GM19238 (cell line): ENCODE results near the gene ATP6V1C2.

Experiments
- DNase-seq: peaks from one replicate; pipeline ENCODE4 v3.0.0; 2011; ENCODE audit warnings: low spot score; ENCODE audit not compliant: insufficient read length

The ATP6V1C2 gene

GRCh38 chr2:10732924-10733565, 11.6 kb downstream of the ATP6V1C2 start:
- no peak for DNase-seq

DNA sequence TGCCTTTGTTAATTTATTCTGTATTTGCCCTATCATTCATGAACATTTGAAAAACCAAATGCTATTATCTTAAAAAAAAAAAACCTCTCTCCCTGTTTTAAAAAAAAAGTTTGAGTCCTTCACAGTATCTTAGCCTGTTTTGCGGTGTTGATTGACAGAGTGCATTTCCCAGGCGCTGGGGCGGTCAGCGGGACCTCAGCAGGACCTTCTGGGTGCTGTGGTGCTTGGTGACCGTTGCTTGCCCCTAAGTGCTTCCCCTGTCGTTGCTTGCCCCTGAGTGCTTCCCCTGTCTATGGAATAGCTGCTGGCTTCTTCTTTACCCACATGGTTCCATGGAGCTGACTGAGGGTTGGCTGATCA, 12.1 kb downstream of the ATP6V1C2 start:
- no peak for DNase-seq

DNA sequence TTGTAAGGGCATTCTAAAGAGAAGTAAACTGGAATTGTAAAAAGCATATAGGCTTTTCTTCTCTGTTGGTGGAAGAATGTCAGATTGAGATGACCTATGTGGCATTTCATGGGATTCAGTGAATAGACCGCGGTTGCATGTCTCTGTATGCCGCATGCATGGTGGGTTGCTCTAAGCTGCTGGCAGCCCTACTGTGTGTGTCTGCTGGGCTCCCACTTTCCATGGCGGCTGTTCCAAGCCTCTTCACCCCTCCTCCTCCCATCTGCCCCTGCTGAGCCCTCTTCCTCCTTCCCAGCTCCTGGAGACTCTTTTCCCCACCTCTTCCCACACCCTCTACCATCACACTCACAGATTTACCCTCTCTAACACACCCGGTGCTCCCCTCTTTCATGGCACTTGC, 12.6 kb downstream of the ATP6V1C2 start:
- no peak for DNase-seq

GRCh38 chr2:10738192-10738591, 16.8 kb downstream of the ATP6V1C2 start:
- no peak for DNase-seq

DNA sequence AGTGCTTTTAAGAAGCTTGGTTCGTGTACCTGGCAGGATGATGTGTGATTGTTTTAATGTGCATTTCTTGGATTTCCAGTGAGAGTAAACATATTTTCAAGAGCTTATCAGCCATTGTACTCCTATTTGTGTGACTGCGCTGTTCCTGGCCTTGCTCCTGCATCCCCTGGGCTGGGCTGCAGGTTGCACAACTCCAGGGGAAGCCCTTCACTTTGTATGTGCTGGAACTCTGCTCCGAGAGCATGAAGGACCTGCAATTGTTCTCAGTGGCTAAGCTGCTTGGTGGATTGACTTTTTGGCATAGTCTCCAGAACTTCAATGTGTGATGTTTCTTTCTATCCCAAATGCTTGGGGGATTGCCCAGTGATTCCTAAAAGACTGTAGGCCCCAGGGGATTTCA, 18.8 kb downstream of the ATP6V1C2 start:
- DNase-seq: no peak

DNA sequence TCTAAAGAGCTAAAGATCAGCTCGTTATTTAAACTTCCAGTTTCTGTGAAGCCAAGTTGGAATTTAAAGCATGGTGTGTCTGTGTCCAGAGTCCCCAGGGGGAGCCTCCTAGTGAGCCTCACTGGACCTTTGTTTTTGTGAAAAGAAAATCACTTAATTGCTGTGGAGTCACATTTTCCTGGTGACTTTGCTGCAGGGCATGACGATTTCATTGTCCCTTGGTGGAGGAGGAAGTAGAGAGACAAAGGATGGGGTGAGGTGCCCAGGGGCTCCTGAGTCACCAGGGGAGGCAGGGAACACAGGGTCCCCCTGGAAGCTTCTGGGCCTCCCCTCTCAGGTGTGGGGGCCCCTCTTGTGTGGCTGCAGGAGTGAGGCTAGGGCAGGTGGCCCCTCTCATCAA, 19.7 kb downstream of the ATP6V1C2 start:
- DNase-seq: no peak

GRCh38 chr2:10742666-10743065, 21.2 kb downstream of the ATP6V1C2 start:
- DNase-seq: no peak

DNA sequence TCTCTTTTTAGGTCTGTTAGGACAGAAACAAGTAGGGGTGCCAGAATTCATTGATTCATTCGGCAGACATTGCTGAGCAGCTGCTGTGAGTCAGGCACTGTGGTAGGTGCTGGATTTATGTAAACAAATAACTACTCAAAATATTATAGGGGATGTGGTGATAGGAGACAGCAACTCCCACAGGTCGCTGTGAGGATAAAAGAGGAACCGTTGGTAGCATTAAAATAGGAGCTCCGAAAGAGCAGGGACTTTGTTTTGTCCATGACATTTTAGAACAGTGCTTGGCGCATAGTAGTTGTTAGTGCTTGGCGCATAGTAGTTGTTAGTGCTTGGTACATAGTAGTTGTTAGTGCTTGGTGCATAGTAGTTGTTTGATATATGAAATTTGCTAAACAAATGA, 29.2 kb downstream of the ATP6V1C2 start:
- no peak for DNase-seq

DNA sequence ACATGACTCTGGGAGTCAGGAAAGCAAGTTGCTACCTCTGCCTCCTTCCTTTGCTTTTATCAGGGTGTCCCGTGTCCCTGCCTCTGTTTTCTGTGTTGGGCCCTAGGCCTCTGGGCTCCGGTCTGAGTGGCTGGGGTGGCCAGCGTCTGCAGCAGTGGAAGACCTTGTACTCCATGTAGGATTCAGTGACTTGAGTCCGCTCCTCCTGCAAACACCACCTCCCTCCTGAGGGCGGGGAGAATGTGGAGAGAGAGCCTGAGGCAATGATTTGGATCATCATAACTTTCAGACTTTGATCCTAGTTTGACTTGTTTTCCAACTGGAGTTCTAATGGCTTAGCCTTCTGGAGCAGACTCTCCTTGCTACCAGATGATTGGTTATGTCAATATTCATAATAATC, 30.8 kb downstream of the ATP6V1C2 start:
- DNase-seq: no peak

DNA sequence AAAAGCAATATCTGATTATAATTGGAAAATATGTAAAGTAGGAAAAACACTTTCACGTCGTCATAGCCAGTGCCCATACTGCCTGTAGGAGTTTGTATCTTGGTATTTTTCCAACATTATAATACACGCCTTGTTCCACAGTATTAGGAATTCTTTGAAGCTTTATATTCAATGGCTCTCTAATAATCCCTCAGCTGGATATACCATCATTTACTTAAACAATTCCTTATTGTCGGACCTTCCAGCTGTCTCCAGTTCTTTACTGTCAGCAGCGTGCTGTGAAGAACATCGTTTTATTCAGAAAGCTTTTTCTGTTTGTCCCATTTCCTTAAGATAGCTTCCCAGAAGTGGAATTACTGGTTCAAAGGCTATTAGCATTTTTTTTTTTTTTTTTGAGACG, 31.7 kb downstream of the ATP6V1C2 start:
- no peak for DNase-seq

GRCh38 chr2:10753876-10754275, 32.4 kb downstream of the ATP6V1C2 start:
- no peak for DNase-seq

DNA sequence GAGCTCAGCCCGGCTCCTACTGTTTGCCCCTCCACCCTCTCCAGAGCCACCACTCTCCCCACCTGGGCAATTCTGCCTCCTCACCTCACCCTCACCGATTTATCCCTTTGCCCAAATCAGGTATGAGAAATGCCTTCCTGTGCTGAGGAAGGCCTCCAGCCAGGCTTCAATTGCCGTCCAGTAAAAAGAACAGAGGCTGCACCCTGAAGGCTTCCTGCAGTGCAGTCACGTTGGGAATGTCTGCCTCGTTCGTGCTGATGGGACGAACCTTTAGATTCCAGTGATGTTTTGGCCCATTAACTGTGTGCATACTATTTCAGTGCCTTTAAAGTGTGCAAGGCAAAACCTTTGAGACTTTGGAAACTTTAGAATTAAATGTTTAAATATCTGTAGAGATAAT, 34.2 kb downstream of the ATP6V1C2 start:
- no peak for DNase-seq

DNA sequence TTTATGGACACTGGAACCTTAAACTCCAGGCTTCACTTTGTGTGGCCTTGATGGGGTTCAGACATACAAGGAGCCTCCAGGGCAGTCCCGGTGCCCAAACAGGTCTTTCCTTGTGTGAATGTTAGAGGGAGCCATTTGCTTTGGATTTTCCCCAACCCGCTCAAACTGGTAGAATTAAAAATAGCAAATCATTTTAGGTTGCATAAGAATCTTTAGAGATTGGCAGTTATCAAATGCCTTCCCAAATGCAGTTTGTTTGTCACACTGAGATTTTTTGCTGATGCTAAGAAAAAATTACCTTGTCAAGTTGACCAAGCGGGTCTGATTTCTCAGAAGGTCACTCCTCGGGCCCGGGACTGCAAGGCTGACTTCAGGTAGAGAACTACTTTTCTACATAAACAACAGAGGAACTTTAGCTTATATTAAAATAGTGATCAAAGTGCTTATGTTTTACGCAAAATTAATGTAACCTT, 36.4 kb downstream of the ATP6V1C2 start:
- DNase-seq: no peak

DNA sequence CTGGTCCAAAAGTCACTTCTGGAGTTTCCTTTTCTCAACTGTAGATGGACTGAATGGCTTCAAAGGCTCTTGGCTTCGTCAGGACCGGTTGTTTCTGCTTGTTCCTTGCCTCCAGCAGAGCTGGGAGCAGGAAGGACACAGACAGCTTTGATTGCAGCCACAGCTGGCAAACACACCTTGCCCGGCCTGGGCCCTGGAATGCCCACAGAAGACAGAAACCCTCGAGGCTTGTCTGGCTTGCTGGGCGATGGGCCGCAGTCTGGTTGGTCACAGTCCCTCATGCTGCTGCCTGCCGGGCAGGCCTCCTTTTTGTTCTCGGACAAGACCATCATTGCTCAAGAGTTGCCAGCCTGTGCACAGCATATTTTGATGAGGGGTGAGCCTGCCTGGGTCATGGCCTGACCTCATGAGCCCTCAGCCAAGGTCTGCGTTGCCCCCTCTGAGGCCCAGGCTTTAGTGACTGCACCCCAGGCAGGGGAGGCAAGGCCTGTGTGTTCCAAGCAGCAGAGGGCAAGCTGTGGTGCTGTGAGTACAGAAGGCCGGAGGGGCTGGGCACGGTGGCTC, 37.8 kb downstream of the ATP6V1C2 start:
- no peak for DNase-seq

DNA sequence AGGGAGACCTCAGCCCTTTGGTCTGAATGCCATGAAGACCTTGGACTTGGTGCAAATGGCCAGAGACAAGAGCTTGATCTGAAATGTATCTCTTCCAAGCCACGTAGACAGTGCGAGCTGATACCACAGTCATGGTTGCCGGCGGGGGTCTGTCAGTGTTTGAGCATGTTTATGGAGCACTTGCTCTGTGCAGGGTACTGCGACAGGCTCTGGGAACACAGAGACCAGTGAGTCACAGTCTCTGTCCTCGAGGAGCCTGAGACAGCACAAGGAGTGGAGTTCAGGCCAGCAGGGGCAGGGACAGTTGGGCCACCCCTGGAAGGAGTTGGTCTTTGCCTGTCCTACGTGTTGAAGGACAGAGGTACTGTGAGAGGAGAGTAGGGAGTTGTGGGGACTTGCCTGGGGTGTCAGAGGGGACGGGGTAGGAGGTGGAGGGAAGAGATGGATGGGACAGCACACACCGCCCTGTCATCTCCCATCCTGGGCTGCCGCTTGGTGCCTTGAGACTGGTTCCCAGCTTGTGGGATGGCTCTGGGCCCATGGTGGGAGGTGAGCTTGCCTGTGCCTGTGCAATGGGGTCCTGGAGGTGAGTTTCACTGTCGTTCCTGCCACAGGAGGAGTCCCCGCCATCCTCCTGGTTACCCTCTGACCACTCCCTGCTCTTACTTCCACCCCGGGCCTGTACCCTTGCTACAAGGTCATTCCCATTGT, 39.5 kb downstream of the ATP6V1C2 start:
- DNase-seq: no peak

DNA sequence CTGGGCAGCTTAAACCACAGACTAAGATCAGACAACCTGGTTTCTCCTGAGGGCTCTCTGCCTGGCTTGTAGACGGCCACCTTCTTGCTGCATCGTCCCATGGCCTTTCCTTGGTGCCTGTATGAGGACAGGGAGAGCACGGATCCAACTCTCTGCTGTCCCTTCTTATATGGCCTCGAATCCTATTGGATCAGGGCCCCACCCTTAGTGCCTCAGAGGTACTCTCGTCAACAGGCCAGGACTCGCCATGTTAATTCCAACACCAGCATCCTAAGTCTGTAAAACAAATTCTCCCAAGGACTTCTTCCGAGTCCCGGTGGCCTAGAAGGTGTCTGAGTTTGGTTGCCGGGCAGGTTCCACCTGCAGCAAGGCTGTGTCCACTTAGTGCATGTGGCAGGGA, 40.2 kb downstream of the ATP6V1C2 start:
- DNase-seq: no peak

GRCh38 chr2:10762651-10763460, 41.4 kb downstream of the ATP6V1C2 start:
- DNase-seq: no peak

GRCh38 chr2:10763461-10763800, 42.0 kb downstream of the ATP6V1C2 start:
- no peak for DNase-seq

- no peak for DNase-seq
Observed at GRCh38 chr2:10764096-10764785, 42.8 kb downstream of the ATP6V1C2 start.

- DNase-seq: no peak
Observed at GRCh38 chr2:10764896-10765295, 43.5 kb downstream of the ATP6V1C2 start.

DNA sequence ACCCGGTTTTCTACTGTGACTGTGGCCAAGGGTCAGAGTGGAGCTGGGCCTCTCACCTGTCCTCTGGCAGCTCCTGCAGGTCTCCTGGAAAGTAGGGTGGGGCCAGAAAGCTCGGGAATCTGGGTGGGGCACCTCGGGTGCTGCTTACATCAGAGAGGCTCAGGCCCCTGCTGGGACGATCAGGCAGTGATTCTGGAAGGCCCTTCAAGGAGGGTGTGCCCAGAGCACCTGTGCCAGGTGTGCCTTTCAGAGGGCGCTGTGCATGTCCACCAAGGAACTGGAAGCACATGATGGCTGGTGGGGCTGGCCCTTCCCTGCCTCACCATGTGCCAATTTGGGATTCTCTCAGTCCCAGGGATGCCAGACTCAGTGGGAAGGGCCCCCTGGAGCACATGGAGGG, 44.0 kb downstream of the ATP6V1C2 start:
- no peak for DNase-seq

DNA sequence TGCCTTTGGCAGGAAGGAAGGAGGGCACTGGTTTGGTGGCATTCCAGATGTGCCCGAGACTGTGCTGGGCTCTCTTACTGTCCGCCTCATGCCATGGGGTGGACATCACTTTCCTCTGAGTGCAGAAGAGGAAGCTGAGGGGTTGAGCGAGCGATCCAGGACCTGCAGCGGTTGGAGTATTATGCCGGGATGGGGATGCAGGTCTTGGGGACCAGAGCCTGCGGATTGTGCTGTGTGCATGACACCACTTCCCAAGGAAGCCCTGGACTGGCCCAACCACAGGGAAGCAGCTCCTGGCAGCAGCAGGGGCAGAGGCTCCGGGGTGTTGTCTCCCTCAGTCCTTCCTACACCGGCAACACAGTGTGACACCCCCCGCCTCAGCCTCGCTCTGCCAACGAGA, 44.5 kb downstream of the ATP6V1C2 start:
- DNase-seq: no peak
